Psoas muscle (tissue), 8 donors: Measurements from ENCODE around the gene HLA-DPB1. TPM values are rescaled to one million over a fixed set of nuclear protein-coding genes. Genes with fewer than 3 reads are reported as not detected.

Experiments
- ATAC-seq, 4 donors: fragments of 200-7000 bp; cut with Tn5 transposase; one replicate each; pipeline ENCODE4 v1.9.1; 2020; ENCODE audit warnings: moderate library complexity in 3 of 4, mild to moderate bottlenecking in 2 of 4
- DNase-seq, 2 donors: peaks; one replicate each; pipeline ENCODE4 v3.0.0-alpha.2; 2020
- H3K27ac ChIP-seq: fragments of 200-600 bp; one replicate; pipeline ENCODE4 v1.8.0; 2022
- H3K27me3 ChIP-seq, 3 donors: fragments of 200-600 bp in 1 of 3; one replicate each; pipeline versions ENCODE4 v1.6.1 to v1.8.0; 2013 to 2022; ENCODE audit warnings: low read length in 2 of 3, mild to moderate bottlenecking in 2 of 3, moderate library complexity in 1 of 3; ENCODE audit not compliant: insufficient read depth in 3 of 3
- H3K36me3 ChIP-seq, 2 donors: fragments of 200-600 bp in 1 of 2; one replicate each; pipeline versions ENCODE4 v1.6.1 to v1.8.0; 2013 to 2022; ENCODE audit warnings: low read depth in 1 of 2, mild to moderate bottlenecking in 1 of 2, moderate library complexity in 1 of 2; ENCODE audit not compliant: insufficient read depth in 1 of 2
- H3K4me1 ChIP-seq: fragments of 200-600 bp; one replicate; pipeline ENCODE4 v1.8.0; 2022
- H3K4me3 ChIP-seq: fragments of 200-600 bp; one replicate; pipeline ENCODE4 v1.8.0; 2022; ENCODE audit warnings: mild to moderate bottlenecking
- H3K9me3 ChIP-seq: fragments of 200-600 bp; one replicate; pipeline ENCODE4 v1.8.0; 2022
- WGBS, 3 donors: extraction: QIAGEN DNeasy Blood & Tissue Kit; methylation state at CpG; one replicate each; pipeline versions ENCODE4 v1.1.6 to v1.1.7; 2013; 5-methylcytosine and 5-hydroxymethylcytosine counted together
- intact Hi-C, 2 donors: fragments of 100-400 bp; cut with DNase I; formaldehyde crosslinking; loops; one replicate each; pipeline versions ENCODE4 v1.11.0 to v1.14.2; 2022
- polyA plus RNA-seq, 3 donors: library from polyadenylated mRNA; stranded (reverse); fragments of 200-250 nt; gene quantifications; one replicate each; pipeline ENCODE4 v1.2.3, GENCODE V29; 2013
- total RNA-seq, 4 donors: library from RNA; stranded (reverse); fragmentation: NEBNext Ultra II Directional in 2 of 4; extraction: Animal tissue kit (Norgen Biotek cat#: 25700) in 2 of 4; gene quantifications; one replicate each; pipeline versions ENCODE4 v1.2.1 to v1.2.4, GENCODE V29; 2021 to 2023
- TF ChIP-seq, protein P1 (sequence below): fragments of 200-600 bp; IDR thresholded peaks from one replicate; pipeline ENCODE4 v1.8.0; 2022; ENCODE audit warnings: antibody characterized with exemption
- donor health status: healthy with polysubstance abuse.
- donor health status: DM: no; HTN: no; CAD: no; lungs with moderate emphysema.
- donor health status: Bipolar disorder and iron deficiency.
- donor health status: healthy.
- donor health status: DM: yes; HTN: yes; CAD: no.
- donor health status: DM: no; HTN: no; CAD: no.
- donor health status: DM: no; HTN: no; CAD: no.
- donor health status: DM: yes; HTN: yes; CAD: no.

Gene HLA-DPB1
- total and polyA plus RNA-seq, 7 donors = 11.0 to 33.2 (median 17.0) TPM

DNA sequence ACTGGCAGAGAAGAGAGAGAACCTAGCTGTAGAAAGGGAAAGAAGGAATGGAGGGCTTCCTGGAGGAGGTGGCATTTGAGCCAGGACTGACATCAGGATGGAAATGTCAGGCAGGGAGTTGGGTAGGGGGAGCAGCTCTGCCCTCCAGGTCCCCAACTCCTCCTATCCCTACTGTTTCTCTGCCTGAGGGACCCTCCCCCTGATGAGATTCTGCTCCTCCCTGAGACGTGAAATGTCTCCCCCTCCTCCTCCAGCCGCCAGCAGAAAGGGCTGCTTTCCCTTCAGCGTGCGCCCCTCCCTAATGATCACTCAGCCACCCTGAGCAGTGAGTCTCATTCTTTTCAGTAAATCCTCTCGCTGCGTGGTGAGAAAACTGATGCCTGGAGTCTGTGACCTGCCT lies 40.6 kb downstream of the HLA-DPB1 start:
- H3K27me3 ChIP-seq = peaks cover 0 to 65% (median 8%) of the 10 kb centered on the region in 3 donors
- intact Hi-C loops = loop anchor here in 1 of 2 donors (5.0 kb wide), 1 partner anchor 131 kb away; no protein-coding TSS in a partner anchor
- ATAC-seq = no peak

DNA sequence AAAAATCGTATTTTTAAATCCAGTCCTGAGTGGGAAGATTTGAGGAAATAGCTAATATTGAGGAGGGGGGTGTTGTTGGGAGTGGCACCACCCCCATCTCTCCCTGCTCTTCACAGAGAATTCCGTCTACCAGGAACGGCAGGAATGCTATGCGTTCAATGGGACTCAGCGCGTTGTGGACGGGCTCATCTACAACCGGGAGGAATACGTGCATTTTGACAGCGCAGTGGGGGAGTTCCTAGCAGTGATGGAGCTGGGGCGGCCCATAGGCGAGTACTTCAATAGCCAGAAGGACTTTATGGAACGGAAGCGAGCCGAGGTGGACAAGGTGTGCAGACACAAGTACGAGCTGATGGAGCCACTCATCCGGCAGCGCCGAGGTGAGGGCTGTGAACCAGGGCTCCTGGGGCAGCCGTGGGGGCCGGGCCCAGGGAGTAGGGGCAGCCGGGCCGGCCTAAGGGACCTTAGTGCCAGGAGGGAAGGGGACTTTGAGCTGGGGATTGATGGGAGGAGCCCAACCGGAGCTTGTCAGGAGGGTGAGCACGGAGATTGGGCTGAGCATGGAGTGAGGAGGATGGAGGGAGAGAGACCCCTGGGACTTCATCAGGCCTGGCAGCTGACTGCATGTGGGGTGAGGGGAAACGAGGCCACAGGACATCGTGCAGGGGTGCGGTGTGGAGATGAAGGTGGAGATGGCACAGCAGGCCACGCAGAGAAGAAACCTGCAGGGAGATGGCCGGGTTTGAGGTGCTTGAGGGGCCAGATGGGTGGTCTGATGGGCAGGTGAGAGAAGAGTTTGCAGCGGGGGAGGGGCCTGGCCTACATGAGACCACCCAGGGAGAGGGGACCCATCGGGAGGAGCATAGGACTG lies 41.3 kb downstream of the HLA-DPB1 start:
- intact Hi-C loops = loop anchor here in 1 of 2 donors (5.0 kb wide), 1 partner anchor 130 kb away; no protein-coding TSS in a partner anchor
- Histone ChIP-seq H3K27me3 (peaks cover 0 to 58% (median 8%) of the 10 kb centered on the region in 3 donors), H3K36me3 (no peaks in the 10 kb centered on the region), H3K27ac (no peak overlapping the region), H3K9me3 (no peaks in the 10 kb centered on the region), H3K4me3 (no peak overlapping the region), H3K4me1 (no peaks in the 10 kb centered on the region)
- peak in 1 of 4 donors; percentile 16 for ATAC-seq
- TF ChIP-seq, protein P1, sequence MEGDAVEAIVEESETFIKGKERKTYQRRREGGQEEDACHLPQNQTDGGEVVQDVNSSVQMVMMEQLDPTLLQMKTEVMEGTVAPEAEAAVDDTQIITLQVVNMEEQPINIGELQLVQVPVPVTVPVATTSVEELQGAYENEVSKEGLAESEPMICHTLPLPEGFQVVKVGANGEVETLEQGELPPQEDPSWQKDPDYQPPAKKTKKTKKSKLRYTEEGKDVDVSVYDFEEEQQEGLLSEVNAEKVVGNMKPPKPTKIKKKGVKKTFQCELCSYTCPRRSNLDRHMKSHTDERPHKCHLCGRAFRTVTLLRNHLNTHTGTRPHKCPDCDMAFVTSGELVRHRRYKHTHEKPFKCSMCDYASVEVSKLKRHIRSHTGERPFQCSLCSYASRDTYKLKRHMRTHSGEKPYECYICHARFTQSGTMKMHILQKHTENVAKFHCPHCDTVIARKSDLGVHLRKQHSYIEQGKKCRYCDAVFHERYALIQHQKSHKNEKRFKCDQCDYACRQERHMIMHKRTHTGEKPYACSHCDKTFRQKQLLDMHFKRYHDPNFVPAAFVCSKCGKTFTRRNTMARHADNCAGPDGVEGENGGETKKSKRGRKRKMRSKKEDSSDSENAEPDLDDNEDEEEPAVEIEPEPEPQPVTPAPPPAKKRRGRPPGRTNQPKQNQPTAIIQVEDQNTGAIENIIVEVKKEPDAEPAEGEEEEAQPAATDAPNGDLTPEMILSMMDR = no peak
- WGBS, 3 donors = 2 to 4% (median 3%) methylated on average over 32 of the region's 32 CpGs
- no peak for DNase-seq

More for the DNA sequence above, 40.6 kb downstream of the HLA-DPB1 start:
- 2% methylated on average over 6 of the region's 6 CpGs for WGBS, 3 donors
- no peak for DNase-seq
- H3K4me1 ChIP-seq = no peaks in the 10 kb centered on the region
- H3K9me3 ChIP-seq = no peaks in the 10 kb centered on the region
- no peak overlapping the region for H3K27ac ChIP-seq
- TF ChIP-seq, protein P1 = no peak
- no peaks in the 10 kb centered on the region for H3K36me3 ChIP-seq
- no peak overlapping the region for H3K4me3 ChIP-seq

DNA sequence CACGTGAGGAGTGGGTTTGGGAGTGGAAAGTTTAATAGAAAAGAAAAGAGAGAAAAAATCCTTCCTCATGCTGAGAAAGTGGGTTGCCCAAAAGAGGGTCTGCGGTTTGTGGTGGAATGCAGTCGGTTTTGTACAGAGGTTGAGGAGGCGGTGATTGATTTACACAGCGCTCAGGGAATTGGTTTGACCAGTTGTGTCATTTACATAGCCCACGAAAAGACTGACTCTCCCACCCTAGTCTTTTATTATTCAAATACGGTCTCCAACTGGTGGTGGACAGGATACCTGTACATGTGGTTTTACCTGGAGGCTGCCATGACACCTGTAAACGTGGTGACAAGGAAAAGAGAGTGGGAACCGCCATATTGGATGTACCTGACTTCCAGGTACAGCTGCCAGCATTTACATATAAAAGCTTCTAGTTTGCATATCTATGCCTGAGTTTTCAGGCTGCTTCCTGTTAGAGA lies 42.1 kb downstream of the HLA-DPB1 start:
- H3K36me3 ChIP-seq = no peaks in the 10 kb centered on the region
- WGBS, 3 donors = 8 to 10% (median 10%) methylated on average over 9 of the region's 9 CpGs
- no peak overlapping the region for H3K4me3 ChIP-seq
- no peak for ATAC-seq
- intact Hi-C loops = loop anchor here (1.0 to 5.0 kb wide), 2 partner anchors 129 to 130 kb away; no protein-coding TSS in a partner anchor
- H3K9me3 ChIP-seq = no peaks in the 10 kb centered on the region
- DNase-seq = no peak
- H3K4me1 ChIP-seq = no peaks in the 10 kb centered on the region
- peaks cover 0 to 51% (median 8%) of the 10 kb centered on the region in 3 donors for H3K27me3 ChIP-seq
- TF ChIP-seq, protein P1 = no peak
- no peak overlapping the region for H3K27ac ChIP-seq

DNA sequence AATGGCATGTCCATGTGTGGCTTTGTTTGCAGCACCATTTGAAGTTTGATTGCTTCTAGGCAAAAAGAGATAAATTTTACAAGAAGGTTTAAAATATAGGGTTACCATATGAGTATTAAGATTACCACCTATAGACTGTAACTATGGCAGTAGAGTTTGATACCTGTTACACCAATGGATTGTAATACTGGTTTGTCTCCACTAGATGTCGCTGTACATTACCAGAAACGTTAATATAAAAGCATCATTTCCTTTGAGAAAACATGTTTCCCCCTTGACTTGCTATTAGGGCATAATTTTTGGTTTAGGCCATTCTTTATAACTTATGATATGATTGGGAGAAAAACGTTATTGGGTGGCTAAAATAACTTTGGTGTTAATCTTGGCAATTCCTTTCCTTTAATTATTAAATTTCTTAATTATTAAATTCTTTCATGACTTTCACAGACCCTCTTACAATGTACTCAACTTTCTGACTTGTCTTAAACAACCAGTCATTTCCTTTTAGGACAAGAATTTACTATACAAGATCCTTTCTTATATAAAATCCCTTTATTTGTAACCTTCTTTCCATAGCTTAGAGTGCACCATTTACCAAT lies 42.8 kb downstream of the HLA-DPB1 start:
- H3K36me3 ChIP-seq = no peaks in the 10 kb centered on the region
- H3K4me3 ChIP-seq = no peak overlapping the region
- H3K27me3 ChIP-seq = peaks cover 0 to 43% (median 8%) of the 10 kb centered on the region in 3 donors
- no peaks in the 10 kb centered on the region for H3K9me3 ChIP-seq
- no peaks in the 10 kb centered on the region for H3K4me1 ChIP-seq
- no peak for DNase-seq
- WGBS, 3 donors = 0 to 1% (median 1%) methylated on average over 3 of the region's 3 CpGs
- ATAC-seq = peak in 2 of 4 donors; percentile 46 to 65
- TF ChIP-seq, protein P1 = peak; percentile 85
- intact Hi-C loops = loop anchor here (1.0 to 5.0 kb wide), 2 partner anchors 129 to 130 kb away; no protein-coding TSS in a partner anchor
- no peak overlapping the region for H3K27ac ChIP-seq
